GM21515 (cell line): ENCODE measurements around the gene TMEM132D.

Experiments
- ATAC-seq: cut with Tn5 transposase; IDR thresholded peaks from one replicate; pipeline ENCODE4 v1.9.1; 2021; ENCODE audit not compliant: unreplicated experiment

TMEM132D gene

GRCh38 chr12:129138776-129139175, 765.0 kb downstream of the TMEM132D start:
- ATAC-seq, result no peak

GRCh38 chr12:129136694-129137325, 767.0 kb downstream of the TMEM132D start:
- ATAC-seq, result no peak

GRCh38 chr12:129127771-129128170, 776.1 kb downstream of the TMEM132D start:
- no peak for ATAC-seq

- ATAC-seq, result no peak
Observed at GRCh38 chr12:129127211-129127610, 776.6 kb downstream of the TMEM132D start.

- ATAC-seq, result no peak
Observed at GRCh38 chr12:129119537-129119936, 784.3 kb downstream of the TMEM132D start.

GRCh38 chr12:129115558-129115957, 788.3 kb downstream of the TMEM132D start:
- ATAC-seq, result no peak

GRCh38 chr12:129110575-129110974, 793.2 kb downstream of the TMEM132D start:
- ATAC-seq, result no peak

- no peak for ATAC-seq
Observed at GRCh38 chr12:129109174-129110001, 794.4 kb downstream of the TMEM132D start.

GRCh38 chr12:129106772-129107171, 797.1 kb downstream of the TMEM132D start:
- no peak for ATAC-seq

GRCh38 chr12:129103231-129103630, 800.6 kb downstream of the TMEM132D start:
- ATAC-seq, result no peak

GRCh38 chr12:129102233-129102632, 801.6 kb downstream of the TMEM132D start:
- ATAC-seq, result no peak

GRCh38 chr12:129101816-129102215, 802.0 kb downstream of the TMEM132D start:
- no peak for ATAC-seq

- no peak for ATAC-seq
Observed at GRCh38 chr12:129101404-129101803, 802.4 kb downstream of the TMEM132D start.

GRCh38 chr12:129097451-129097850, 806.4 kb downstream of the TMEM132D start:
- ATAC-seq, result no peak

GRCh38 chr12:129096968-129097367, 806.9 kb downstream of the TMEM132D start:
- ATAC-seq, result no peak

GRCh38 chr12:129096184-129096583, 807.6 kb downstream of the TMEM132D start:
- no peak for ATAC-seq

- no peak for ATAC-seq
Observed at GRCh38 chr12:129089576-129089975, 814.2 kb downstream of the TMEM132D start.

GRCh38 chr12:129084875-129085826, 818.7 kb downstream of the TMEM132D start:
- no peak for ATAC-seq

- ATAC-seq, result no peak
Observed at GRCh38 chr12:129083121-129083840, 820.5 kb downstream of the TMEM132D start.

- no peak for ATAC-seq
Observed at GRCh38 chr12:129082441-129082840, 821.4 kb downstream of the TMEM132D start.
